NCI-H446 (cell line): Measurements from ENCODE around the gene POC1B.
"Not testable (repeated sequence)": the region's sequence is repeated elsewhere in the genome, so short reads cannot be mapped to it uniquely, and the experiment has no call there.

Experiments used
- DNase-seq, 2 experiments: peaks; one replicate each; lab custom pipeline; 2025; lab: John Stamatoyannopoulos, UW

Gene POC1B

DNA sequence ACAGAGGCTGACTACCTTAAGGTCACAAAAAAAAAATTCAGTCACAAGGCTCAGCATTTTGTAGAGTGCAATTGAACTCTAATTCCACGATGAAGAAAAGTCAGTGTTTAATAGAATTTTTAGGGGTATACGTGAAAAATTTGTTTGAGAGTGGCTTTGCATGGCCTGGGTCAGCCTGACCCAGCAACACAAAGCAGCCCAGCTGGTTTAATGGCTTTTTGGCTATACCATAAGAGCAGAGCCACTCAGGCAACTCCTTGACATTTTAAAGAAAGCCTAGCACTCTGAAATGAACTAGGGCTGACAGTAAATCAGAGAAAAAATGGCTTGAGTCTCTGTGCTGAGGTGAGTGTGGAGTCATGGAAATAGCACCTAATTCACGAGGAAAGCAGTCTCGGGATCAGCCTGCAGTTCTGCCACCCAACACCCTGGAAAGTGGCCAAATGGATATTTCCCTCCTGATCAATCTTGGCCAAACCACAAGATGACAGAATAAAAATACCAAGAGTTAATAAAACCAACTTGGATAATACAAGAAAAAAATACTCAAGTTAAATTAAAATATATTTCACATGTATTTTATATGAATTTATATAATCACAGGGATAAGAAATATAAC, 60.8 kb downstream of the POC1B start:
- DNase-seq, result no peak

DNA sequence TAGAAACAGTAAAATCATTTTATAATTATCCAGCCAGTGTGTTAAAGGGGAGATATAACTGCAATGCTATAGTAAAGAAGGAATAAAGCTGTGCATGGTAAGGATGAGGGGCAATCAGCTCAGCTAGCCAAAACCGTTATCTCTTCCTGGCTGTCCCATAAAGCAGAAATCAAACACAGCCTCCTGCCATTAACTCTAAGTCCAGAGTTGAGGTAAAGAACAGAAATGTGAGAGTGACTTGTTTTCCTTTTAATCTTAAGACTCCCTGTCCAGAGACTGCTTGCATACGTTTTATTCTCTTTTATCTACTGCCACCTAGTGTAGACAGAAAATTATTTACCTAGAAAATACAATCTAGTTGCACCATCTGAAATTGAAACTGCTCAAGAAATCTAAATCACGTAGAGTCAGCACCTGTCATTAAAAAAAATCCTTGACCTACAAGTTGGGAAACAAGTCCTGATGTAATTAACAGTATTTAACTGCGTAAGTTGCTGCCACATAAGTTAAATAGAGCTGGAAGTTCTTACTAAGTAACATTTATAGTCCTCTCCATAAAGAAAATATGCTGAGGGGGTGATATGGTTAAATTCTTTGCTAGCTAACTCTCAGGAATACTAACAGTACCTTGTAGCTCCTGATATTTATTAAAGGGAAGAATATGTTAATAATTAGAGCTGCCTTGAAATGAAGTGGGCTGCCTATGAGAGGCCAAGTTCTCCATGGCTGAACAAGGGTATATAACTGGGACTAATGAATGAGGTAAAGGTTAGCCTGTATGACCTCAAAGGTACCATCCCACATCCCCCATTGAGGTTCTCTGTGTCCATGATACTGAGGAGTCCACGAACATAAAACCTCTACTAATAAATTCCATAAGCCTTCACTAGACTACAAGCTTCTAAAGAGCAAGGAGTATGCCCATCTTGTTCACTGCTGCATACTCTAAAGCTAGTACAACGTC, 63.9 kb downstream of the POC1B start:
- DNase-seq, result peak in 1 of 2 experiments; percentile 64

DNA sequence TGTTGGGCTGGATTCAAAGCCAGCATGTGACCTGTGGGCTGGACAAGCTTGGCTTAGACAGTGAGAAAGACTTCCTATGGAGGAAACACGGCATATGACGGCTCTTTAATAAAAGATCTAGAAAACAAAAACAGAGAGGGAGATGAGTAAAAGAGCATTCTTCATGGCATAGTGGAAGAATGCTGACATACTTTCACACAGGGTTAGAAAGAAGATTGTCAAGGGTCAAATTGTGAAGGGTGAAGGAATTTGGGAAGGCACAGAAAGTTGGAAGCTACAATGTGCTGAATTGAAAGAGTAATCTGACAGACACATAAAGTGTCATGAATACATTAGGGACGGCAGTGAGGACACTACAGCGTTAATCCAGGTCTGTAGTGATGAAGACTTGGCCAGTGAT, 64.7 kb downstream of the POC1B start:
- DNase-seq, result no peak

DNA sequence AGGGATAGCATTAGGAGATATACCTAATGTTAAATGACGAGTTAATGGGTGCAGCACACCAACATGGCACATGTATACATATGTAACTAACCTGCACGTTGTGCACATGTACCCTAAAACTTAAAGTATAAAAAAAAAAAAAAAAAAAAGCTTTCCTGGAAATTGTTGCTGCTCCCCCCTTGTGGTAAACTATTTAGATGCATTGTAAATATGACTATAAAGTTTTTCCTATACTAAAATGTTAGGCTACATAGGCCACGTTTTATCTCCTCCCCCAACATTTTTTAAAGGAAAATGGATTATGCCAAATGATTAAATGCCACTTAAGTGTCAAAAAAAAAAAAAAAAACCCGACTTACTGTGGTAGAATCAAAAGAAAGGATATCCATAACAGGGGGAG, 66.6 kb downstream of the POC1B start:
- DNase-seq, result not testable (repeated sequence)

DNA sequence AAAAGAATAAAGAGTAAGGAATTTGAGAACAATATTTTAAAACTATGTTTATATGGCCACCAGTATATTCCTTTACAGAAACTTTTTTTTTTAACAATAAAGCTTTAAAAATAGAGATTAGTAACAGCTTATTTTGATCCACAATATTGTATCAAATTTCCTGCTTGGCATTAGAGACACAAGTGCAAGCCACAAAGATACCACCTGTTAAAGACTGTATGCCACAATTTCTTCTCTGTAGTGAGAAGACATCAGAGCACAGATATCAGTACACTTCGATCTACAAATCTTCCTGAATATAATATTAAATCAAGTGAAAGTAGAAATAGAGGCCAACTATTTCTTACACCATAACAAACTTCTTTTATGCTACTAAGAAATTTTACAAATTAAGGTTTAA, 69.3 kb downstream of the POC1B start:
- no peak for DNase-seq

DNA sequence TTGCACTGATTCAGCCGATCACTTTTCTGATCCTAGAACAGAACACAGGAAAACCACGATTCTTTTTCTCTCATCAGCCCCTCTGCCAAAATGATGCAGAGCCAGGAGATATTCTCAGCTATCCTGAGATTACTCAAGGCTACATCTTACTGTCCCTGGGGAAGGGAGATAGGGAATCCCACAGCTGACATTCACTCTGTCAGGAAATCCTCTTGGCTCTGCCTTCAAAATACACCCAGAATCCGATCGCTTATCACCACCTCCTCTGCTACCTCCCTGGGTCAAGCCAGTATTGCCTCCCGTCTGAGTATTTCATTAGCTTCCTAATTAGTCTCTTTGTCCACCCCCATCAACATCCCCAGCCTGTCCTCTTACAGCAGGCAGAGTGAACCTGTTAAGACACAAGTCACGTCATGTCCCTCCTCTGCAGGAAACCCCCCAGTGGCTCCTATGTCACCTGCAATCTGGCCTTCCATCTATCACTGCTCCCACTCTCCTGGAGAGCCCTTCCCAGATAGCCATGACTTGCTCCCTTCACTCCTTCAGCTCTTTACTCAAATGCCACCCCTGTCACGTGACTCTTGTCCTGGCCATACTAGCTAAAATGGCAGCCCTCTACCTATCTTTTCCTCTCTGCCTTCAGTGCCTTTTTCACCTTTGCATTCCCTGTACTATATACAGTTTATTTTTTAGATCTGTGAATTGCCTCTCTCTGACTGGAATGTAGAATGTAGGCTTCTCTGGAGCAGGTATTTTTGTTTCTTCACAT, 71.6 kb downstream of the POC1B start:
- no peak for DNase-seq

DNA sequence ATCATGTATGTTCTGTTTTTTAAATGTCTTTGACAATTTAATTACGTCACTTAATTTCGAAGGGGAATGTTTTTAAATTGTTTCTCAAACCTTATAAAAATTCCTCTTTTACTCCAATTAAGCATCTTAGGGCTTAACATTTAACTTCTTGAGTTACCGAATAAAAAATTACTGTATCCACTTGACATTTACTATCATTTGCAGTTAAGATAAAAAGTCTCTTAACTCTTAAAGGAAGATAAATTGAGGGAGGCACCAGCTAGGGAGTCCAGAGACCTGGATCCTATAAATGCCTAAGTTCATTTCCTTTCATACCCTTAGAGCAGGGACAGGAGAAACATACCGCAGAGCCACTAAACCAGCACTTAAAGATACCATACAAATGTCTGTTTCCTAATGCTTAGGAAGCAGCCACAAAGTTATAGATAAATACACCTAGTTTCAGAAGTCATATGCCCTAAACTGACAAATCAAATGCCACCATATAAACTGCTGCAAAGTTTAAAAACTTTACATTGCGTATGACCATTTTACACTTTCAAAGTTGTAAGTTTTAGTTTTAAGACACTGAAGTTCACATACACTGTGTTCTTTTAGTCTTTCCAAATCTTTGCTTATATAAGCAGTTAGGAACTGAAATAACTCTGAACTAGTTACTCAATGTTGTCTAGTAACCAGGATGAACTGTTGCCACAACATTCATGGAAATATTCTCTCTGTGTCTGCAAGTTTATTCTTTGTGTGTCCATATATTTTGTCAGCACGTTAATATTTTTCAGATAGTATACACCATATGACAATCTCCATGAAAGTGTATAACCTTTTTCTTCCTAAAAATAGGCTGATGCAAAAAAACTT, 72.5 kb downstream of the POC1B start:
- DNase-seq, result no peak

DNA sequence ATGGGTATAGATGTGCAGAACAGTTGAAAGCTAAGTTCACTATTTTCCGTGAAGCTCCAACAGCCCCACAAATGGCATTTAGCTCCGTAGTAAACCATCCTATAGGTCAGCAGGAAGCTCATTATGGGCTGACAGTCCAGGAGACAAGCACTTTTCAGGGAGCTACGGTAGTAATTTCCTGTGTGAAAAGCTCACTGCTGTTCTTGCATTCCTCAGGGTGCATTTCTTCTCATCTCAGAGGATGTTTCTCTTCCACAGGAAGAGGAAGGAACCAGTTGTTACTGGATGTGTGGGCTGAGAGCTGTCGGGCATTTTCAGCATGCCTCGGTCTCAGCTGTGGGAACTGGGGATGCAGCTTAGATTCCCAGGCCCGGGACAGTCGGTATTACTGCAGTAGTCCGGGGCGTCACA, 74.0 kb downstream of the POC1B start:
- no peak for DNase-seq

DNA sequence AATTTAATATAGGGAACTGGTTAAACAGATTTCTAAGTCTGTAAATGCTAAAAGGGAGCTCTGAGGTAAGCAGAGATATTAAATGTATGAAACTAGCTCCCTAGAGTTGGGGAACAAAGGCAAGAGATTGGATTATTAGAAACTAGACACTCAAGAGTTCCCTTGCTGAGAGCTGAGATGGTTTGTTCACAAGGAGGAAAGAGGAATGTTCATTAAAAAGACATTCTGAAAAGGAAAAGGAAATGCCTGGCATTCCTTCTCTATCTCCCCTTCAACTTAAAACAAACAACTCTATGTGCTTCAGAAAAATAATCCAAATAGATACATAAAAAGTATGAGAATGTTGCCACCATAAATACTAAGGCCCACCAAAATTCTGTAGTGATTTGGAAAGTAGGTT, 74.9 kb downstream of the POC1B start:
- DNase-seq, result no peak

DNA sequence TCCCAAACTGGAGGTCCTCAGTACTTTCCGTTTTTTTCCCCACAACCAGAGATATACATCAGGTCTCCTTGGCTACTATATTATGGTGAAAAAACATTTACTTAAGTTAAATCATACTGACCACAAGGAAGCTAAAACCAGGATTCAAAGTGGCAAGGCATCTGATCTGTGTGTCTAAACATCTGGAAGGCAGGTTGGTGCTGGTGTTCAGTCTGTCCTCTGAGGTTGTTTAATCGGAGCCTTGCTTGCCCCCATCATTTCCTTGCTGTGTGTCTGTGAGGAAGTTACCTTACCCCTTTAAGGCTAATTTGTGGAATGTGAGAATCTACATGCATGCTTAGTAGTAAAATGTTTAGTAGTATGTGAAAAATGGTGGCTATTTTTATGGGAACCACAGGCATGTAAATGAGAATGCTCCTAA, 76.9 kb downstream of the POC1B start:
- no peak for DNase-seq

DNA sequence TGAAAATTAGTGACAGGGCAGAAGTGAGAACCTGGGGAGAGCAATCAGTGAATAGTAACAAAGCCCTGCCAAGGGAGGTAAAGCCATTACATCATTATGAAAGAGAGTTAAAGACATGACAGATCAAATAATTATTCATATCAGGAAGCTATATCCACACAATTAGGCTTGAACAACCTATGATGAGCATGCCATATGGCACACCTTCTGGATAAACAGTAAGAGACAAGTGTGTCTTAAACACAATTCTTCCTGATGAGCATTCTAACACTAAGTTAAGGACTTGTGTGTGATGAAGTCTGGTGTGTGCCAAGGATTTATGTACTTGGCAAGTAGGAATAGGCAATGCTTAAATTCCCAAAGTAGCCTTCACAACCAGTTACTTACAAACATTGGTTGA, 77.3 kb downstream of the POC1B start:
- DNase-seq, result peak in 1 of 2 experiments; percentile 50

DNA sequence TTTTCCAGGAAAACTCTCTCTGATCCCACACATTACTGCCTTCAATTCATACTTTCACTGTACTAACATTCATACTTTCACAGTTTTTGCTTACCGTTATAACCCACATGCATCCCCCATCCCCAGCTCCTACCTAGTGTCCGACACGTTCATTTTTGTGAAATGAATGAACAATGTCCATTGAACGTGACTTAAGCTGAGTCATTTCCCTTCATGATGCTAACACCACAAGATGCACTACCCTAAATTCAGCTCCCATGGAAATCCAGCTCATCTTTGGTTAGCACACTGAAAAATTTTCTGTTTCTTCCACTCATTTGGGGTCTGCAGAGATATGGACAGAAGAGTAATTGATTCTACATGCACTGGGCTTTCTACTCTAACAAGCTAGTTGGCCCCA, 85.9 kb downstream of the POC1B start:
- DNase-seq, result no peak

DNA sequence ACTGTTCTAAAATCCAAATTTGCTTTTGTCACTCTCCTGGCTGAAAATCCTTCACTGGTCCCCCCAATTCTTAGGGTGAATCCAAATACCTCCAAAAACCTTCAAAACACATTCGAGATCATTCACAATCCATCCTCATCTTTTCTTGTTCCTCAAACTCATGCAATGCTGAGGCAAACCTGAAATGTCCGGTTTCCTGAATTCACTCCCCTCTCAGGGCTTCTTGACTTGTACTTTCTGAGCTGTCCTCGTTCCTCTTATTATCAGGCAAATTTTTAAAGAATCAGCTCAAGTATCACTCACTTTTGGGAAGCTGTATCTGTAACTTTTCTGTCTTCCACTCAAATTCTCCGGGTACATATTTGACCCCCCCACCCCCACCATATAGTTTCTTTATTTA, 88.6 kb downstream of the POC1B start:
- DNase-seq, result no peak

DNA sequence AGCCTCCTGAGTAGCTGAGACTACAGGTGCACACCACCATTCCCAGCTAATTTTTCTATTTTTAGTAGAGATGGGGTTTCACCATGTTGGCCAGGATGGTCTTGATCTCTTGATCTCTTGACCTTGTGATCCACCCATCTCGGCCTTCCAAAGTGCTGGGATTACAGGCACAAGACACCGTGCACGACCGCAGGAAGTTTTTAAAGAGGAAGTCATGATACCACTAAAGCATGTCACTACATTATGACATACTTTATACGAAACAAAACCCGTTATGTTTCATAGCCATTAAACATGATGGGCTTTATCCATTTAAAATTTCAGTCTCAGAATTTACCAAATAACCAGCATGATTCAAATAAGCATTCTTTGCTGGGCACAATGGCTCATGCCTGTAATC, 89.8 kb downstream of the POC1B start:
- no peak for DNase-seq

DNA sequence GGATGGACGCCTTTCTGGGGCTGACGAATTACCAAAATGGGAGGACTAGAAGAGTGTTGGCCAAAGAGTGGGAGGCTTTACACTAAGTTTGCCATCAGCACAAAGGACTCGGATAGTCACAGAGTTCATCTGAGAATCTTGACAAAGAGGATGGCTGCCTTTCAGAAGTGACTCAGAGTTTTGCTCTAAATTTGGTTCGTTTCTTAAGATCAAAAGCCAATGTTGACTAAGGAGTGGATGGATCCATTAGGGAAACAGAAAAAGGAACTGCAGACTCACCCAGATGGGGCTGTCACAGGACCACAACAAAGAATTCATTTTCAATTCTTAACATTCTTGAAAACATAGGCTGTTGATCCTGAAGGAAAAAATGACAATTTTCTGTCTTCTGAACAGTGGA, 92.2 kb downstream of the POC1B start:
- DNase-seq, result no peak

DNA sequence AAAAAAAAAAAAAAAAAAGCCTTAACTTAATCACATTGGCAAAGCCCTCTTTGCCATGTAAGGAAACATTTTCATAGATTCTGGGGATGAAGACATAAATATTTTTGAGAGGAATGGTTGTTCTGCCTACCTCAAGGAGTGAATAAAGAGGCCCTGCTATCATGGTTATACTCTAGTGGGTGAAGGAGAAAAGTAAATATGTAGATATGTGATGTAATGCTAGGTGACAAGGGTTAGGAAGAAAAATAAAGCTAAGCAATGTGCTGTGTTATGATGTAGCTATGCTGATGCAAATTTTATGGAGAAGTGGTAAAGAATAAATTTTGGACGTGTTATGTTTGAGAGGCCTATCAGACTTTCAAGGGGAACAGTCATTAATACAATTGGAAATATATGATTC, 93.5 kb downstream of the POC1B start:
- no peak for DNase-seq

DNA sequence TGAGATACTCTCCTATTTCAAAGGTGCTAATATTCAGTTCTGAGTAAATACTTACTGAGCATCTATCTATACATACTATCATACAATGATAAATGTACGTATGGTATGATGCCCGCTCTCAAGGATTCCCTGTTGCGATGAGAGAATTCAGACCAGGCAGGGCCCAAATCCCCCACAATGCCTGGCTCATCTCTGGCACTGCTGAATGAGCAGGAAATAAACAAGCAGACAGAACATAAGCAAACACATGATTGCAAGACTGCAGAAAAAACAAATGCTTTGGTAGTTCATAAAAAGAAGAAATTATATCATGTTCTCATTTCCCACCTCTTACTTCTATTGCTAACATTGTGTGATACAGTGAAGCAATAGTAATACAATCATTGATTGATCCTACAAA, 96.3 kb downstream of the POC1B start:
- DNase-seq, result no peak

DNA sequence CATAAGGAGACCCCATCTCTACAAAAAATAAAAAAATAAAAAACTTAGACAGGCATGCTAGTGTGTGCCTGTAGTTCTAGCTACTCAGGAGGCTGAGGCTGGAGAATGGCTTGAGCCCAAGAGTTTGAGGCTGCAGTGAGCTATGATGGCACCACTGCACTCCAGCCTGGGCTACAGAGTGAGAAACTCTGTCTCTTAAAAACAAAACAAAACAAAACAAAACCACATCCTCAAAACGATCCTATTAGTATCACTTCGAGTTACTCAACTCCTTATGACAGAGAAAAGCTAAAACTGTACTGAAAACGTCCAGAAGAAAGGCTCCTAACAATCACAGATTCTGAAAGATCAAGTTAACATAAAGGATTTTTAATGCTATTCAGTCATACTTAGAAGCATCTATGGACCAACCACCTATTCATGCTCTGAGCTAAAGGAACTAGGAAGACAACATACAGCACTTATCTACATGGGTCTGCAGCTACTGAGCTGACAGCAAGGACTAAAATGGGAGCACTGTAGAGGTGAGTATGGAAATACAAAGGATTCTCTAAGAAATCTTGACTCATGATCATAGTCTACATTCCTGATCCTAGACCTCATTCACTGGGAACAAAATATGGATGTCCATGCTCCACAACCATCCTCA, 98.2 kb downstream of the POC1B start:
- DNase-seq, result no peak

DNA sequence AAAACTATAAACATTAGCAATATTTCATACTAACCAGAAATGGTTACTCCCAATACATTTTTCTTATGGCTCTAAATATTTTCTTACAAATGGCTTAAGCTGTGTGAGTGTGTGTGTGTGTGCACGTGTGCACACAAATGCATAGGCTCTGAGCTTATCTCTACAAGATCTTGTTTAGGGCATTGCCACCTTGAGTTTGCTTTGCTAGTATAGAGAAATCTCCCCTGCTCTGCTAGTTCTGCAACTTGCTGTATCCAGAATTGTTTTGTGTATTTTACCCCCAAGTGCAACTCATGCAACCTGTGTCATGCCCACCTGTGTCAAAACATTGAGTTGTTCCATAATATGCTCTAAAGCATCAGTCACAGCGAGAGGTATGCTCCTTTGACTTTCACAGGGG, 101.0 kb downstream of the POC1B start:
- DNase-seq, result no peak

DNA sequence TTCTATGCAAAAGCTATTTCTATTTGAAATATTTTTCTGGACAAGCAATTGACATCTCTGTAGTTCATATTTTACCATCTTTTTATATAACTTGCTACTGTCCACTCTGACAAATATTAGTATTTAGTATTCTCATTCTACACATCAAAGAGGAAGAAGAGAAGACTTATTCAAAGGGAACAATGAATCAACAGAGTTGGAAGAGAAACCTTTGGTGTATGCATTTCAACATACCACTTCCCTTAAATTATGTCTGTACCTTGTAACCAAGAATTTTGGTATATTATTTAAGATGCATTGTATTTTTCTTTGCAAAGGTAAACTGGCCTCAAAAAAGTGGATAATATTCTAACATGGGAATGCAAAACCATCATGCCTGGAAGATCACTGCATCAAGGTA, 101.5 kb downstream of the POC1B start:
- no peak for DNase-seq
